ENCODE results near the gene ID1. TPM values are rescaled to one million over a fixed set of nuclear protein-coding genes. Genes with fewer than 3 reads are reported as not detected.

Gene ID1
- total and polyA plus RNA-seq, 10 of the 15 experiments (the other 5 are each of a cell fraction or from before 2014, with no cell fraction given): 0.09 to 1.3 (median 0.47) TPM; not detected in 2

DNA sequence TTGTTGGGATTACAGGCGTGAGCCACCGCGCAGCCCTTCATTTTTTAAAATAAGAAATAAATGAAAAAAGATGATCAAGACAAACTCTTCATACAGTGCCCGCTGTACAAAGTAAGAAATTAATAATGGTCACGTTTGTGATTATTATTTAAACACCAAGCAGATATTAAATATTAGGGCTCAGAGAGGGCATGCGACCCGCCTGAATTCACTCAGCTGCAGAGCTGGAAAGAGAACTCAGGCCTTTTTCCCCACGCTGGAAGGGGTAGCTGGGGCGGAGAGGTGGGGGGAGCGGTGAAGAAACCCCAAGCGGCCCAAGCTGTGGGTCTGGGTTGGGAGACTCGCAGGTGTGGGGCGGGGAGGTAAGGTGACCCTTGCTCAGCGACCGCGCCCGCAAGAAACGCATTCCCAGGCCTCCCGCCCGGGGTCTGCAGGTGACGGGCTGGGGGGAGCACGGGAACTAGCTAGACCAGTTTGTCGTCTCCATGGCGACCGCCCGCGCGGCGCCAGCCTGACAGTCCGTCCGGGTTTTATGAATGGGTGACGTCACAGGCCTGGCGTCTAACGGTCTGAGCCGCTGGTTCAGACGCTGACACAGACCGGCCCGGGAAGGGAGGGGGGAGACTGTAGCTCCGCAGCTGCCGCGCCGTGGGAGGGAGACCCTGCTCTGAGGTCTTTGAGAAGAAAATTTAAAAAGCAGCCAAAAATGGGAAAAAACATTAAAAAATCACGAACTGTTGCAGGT is 1.1 kb upstream of the ID1 start:
- no TSS peak for BruUV-seq (replicated peaks)
- Histone ChIP-seq H4K20me1 (ENCODE audit: control insufficient read depth, insufficient read depth) (no peaks in the 10 kb centered on the region), H2AFZ (ENCODE audit: control insufficient read depth, low read depth, low read length) (no peak overlapping the region), H3K27me3 (replicated peaks in 1 of 2; ENCODE audit: control insufficient read depth in 2 of 2, insufficient read depth in 2 of 2, low read length in 1 of 2) (peaks cover 10 to 16% of the 10 kb centered on the region in 2 experiments), H3K9ac (ENCODE audit: control insufficient read depth, insufficient read depth, low read length) (no peak overlapping the region), H3K4me3 (peak overlapping the region; percentile 64), H3K9me3 (replicated peaks; ENCODE audit: control insufficient read depth, insufficient read depth, low read length) (no peaks in the 10 kb centered on the region; the same call in 2 of the 3 replicates), H3K4me2 (ENCODE audit: control insufficient read depth, insufficient read depth) (peak overlapping the region; percentile 85), H3K79me2 (ENCODE audit: control insufficient read depth, insufficient read depth, low read length) (no peaks in the 10 kb centered on the region), H3K4me1 (ENCODE audit: control insufficient read depth, insufficient read depth, low read length) (peaks cover 21% of the 10 kb centered on the region), H3K36me3 (ENCODE audit: control insufficient read depth in 2 of 2, insufficient read depth in 2 of 2, low read length in 1 of 2) (no peaks in the 10 kb centered on the region), H3K27ac (ENCODE audit: control insufficient read depth, insufficient read depth) (no peak overlapping the region)
- CTCF ChIA-PET: interaction anchor here (0.7 to 18.6 kb wide), 7 partner anchors 8 to 1132 kb away, joined by 3 to 958 read pairs (median 5); no protein-coding TSS in a partner anchor
- DNase-seq (ENCODE audit: low read depth, low spot score): peak; percentile 28
- WGBS (ENCODE audit: insufficient coverage, insufficient replicate concordance, low lambda C conversion rate, missing lambda C conversion rate): 13% methylated on average over 43 of the region's 43 CpGs
- peak; percentile 81 for ATAC-seq
- SMC1A ChIA-PET (ENCODE audit: uncharacterized antibody, unreplicated experiment): interaction anchor here (0.7 to 2.2 kb wide), 11 partner anchors 9 to 120 kb away, joined by 3 to 12 read pairs (median 4); no protein-coding TSS in a partner anchor
- FAIRE-seq: peak; percentile 73
- intact Hi-C loops (cut with micrococcal nuclease; ENCODE audit: unreplicated experiment) (no loop called here), in situ Hi-C loops (cut with MboI) (no loop called here)
- RAD21 ChIA-PET (ENCODE audit: unreplicated experiment): interaction anchor here (0.6 to 1.9 kb wide), 6 partner anchors 9 to 120 kb away, joined by 3 to 15 read pairs (median 6); no protein-coding TSS in a partner anchor
- POLR2A ChIA-PET: interaction anchor here (0.9 to 2.0 kb wide), 5 partner anchors 8 to 136 kb away, joined by 3 to 16 read pairs (median 4); no protein-coding TSS in a partner anchor
- TF ChIP-seq ATF7 (IDR thresholded peaks at IDR 0.05; ENCODE audit: low read depth) (peak; percentile 95), JUNB (IDR thresholded peaks at IDR 0.05) (no peak), IKZF1 (conservative IDR thresholded peaks at IDR 0.05) (peak; percentile 35; the same call in 1 of the 2 replicates), SIN3A (IDR thresholded peaks at IDR 0.05; ENCODE audit: low read depth, low read length) (peak; percentile 66; the same call in 1 of the 2 replicates), CREB1 (IDR thresholded peaks at IDR 0.05; ENCODE audit: low read depth) (peak; percentile 84), POU2F2 (IDR thresholded peaks at IDR 0.05; ENCODE audit: borderline replicate concordance, low read depth, low read length) (no peak), BHLHE40 (IDR thresholded peaks at IDR 0.05; ENCODE audit: borderline replicate concordance in 1 of 2, low read depth in 2 of 2, low read length in 1 of 2) (peak in 1 of 2 experiments; percentile 58; a peak in 3 of 4 replicates), MXI1 (IDR thresholded peaks at IDR 0.05; ENCODE audit: low read depth, low read length) (peak; percentile 28; the same call in 1 of the 2 replicates)
- TF ChIP-seq, protein P1, sequence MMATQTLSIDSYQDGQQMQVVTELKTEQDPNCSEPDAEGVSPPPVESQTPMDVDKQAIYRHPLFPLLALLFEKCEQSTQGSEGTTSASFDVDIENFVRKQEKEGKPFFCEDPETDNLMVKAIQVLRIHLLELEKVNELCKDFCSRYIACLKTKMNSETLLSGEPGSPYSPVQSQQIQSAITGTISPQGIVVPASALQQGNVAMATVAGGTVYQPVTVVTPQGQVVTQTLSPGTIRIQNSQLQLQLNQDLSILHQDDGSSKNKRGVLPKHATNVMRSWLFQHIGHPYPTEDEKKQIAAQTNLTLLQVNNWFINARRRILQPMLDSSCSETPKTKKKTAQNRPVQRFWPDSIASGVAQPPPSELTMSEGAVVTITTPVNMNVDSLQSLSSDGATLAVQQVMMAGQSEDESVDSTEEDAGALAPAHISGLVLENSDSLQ (IDR thresholded peaks at IDR 0.05): peak; percentile 48; the same call in 1 of the 2 replicates
- TF ChIP-seq, protein P2, sequence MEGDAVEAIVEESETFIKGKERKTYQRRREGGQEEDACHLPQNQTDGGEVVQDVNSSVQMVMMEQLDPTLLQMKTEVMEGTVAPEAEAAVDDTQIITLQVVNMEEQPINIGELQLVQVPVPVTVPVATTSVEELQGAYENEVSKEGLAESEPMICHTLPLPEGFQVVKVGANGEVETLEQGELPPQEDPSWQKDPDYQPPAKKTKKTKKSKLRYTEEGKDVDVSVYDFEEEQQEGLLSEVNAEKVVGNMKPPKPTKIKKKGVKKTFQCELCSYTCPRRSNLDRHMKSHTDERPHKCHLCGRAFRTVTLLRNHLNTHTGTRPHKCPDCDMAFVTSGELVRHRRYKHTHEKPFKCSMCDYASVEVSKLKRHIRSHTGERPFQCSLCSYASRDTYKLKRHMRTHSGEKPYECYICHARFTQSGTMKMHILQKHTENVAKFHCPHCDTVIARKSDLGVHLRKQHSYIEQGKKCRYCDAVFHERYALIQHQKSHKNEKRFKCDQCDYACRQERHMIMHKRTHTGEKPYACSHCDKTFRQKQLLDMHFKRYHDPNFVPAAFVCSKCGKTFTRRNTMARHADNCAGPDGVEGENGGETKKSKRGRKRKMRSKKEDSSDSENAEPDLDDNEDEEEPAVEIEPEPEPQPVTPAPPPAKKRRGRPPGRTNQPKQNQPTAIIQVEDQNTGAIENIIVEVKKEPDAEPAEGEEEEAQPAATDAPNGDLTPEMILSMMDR (IDR thresholded peaks at IDR 0.05 in 2 of 3, conservative IDR thresholded peaks at IDR 0.05 in 1 of 3; ENCODE audit: control insufficient read depth in 2 of 3, extremely low read depth in 1 of 3, insufficient read depth in 1 of 3, low read depth in 3 of 3, low read length in 3 of 3): 0 out of 6 replicates have a peak, but pooled peaks of 1 of the 3 experiments have one; percentile 0
- TF ChIP-seq, protein P3, sequence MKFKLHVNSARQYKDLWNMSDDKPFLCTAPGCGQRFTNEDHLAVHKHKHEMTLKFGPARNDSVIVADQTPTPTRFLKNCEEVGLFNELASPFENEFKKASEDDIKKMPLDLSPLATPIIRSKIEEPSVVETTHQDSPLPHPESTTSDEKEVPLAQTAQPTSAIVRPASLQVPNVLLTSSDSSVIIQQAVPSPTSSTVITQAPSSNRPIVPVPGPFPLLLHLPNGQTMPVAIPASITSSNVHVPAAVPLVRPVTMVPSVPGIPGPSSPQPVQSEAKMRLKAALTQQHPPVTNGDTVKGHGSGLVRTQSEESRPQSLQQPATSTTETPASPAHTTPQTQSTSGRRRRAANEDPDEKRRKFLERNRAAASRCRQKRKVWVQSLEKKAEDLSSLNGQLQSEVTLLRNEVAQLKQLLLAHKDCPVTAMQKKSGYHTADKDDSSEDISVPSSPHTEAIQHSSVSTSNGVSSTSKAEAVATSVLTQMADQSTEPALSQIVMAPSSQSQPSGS (IDR thresholded peaks at IDR 0.05; ENCODE audit: low read length): peak; percentile 41; the same call in 1 of the 2 replicates
- TF ChIP-seq, protein P4, sequence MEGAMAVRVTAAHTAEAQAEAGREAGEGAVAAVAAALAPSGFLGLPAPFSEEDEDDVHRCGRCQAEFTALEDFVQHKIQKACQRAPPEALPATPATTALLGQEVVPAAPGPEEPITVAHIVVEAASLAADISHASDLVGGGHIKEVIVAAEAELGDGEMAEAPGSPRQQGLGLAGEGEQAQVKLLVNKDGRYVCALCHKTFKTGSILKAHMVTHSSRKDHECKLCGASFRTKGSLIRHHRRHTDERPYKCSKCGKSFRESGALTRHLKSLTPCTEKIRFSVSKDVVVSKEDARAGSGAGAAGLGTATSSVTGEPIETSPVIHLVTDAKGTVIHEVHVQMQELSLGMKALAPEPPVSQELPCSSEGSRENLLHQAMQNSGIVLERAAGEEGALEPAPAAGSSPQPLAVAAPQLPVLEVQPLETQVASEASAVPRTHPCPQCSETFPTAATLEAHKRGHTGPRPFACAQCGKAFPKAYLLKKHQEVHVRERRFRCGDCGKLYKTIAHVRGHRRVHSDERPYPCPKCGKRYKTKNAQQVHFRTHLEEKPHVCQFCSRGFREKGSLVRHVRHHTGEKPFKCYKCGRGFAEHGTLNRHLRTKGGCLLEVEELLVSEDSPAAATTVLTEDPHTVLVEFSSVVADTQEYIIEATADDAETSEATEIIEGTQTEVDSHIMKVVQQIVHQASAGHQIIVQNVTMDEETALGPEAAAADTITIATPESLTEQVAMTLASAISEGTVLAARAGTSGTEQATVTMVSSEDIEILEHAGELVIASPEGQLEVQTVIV (IDR thresholded peaks at IDR 0.05; ENCODE audit: borderline replicate concordance, partially characterized antibody): peak; percentile 15
